Measurements from ENCODE around the gene SETD7.
A peak's percentile ranks its signal among the peaks of the same experiment; 100 is the strongest.

SETD7 gene

DNA sequence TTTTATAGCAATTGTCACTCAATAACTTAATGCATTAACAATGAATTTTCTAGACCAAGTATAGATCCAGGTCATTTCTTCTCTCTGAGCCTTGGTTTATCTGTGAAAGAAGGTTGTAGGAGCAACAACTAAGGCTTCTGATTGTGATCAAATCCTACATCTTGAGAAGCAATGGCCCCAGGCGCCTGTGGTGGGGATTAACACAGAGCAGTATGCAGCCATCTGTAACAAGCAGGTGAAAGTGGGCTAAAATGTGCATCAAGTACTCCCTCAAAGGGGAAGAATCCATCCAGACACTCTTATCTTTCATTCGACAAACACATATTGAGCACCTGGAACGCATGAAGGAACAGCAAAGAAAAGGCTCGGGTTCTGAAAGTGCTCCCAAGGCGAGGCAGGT is 19.1 kb upstream of the SETD7 start:
- no peak for TF ChIP-seq CTCF (IDR thresholded peaks at IDR 0.05; ENCODE audit: control insufficient read depth, insufficient read depth, low read depth, low read length, missing control alignments)
- DNase-seq (ENCODE audit: low read depth): no peak
- H3K4me3 ChIP-seq (ENCODE audit: control insufficient read depth, low read depth, low read length): no peak overlapping the region

GRCh38 chr4:139574641-139575040 is 18.6 kb upstream of the SETD7 start:
- no peak overlapping the region for H3K4me3 ChIP-seq (ENCODE audit: control insufficient read depth, low read depth, low read length)
- DNase-seq (ENCODE audit: low read depth): no peak
- TF ChIP-seq CTCF (IDR thresholded peaks at IDR 0.05; ENCODE audit: control insufficient read depth, insufficient read depth, low read depth, low read length, missing control alignments): no peak

DNA sequence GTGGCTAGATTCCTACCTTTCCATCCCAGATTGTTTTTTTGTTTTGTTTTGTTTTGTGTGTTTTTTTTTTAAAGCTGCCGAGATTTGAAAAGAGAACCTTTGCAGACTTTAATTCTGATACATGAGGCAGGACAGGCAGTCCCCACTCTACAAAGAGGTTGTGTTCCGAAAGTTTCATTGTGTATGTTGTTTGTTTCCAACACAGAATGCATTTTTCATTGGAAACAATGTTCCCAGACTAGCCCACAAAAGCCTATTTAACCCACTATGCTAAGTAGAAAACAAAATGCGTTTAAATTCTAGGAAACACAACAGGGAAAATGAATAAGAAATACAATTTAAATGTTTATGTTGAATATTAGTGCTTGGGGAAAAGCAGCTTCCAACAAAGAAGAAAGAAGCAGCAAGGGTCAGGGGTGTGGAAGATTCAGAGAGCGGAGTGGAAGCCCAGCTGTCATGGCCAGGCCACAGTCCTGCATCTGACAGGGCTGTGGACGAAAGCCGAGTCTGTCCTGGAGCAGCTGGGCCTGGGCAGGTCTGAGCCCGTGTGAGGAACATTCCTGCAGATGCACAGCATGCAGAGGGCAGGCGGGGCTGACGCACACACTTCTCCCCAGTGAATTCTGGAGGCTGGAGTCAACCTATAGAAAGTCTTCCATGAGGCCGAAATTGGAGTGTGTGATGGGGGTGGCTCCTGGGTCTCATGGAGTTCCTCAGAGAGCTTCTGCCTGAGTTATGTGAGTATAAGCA is 12.4 kb upstream of the SETD7 start:
- DNase-seq (ENCODE audit: low read depth): no peak
- TF ChIP-seq CTCF (IDR thresholded peaks at IDR 0.05; ENCODE audit: control insufficient read depth, insufficient read depth, low read depth, low read length, missing control alignments): no peak
- H3K4me3 ChIP-seq (ENCODE audit: control insufficient read depth, low read depth, low read length): no peak overlapping the region

DNA sequence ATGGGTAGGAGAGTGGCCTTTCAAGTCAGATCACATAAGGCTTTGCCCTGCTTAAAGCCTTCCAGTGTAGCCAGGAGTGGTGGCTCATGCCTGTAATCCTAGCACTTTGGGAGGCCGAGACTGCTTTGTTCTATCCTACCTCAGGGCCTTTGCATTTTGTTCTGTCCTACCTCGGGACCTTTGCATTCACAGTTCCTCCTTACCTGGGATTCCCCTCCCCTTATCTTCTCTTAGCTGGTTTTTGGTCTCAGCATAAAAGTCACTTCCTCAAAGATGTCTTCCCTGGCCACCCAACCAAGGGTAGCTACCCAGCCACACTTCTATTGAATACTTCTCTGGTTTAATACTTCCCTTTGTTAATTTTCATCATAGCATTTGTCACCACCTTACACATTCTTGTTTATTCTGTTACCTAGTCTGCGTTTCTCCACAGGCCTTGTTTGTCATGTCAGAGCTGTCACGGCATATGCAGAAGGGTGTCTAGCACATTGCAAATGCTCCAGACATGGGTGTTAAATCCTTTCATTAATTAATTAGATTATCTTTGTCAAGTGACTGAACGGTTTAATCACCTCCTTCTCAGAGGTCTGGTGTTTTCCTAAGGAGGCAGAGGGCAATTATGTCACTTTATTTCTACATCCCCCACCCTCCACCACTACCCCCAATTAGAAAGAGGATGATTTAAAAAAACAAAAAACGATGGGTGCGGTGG is 11.3 kb upstream of the SETD7 start:
- no peak for TF ChIP-seq CTCF (IDR thresholded peaks at IDR 0.05; ENCODE audit: control insufficient read depth, insufficient read depth, low read depth, low read length, missing control alignments)
- DNase-seq (ENCODE audit: low read depth): no peak

DNA sequence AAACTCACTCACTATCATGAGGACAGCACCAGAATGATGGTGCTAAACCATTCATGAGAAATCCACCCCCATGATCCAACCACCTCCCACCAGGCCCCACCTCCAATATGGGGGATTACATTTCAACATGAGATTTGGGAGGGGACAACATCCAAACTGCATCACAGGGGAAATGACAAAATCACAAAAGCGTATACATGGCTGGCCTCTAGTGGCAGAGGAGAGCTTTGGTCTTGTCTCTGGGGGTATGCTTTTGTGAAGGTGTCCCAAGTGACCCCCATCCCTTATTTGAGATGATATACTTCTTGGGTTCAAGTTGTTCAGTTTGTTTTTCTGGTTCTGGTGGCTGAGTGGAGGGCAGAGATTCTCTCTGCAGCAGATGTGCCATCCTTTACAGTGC is 8.5 kb upstream of the SETD7 start:
- TF ChIP-seq CTCF (IDR thresholded peaks at IDR 0.05; ENCODE audit: control insufficient read depth, insufficient read depth, low read depth, low read length, missing control alignments): peak; percentile 18
- H3K4me3 ChIP-seq (ENCODE audit: control insufficient read depth, low read depth, low read length): no peak overlapping the region
- DNase-seq (ENCODE audit: low read depth): no peak

More for the DNA sequence above, 11.3 kb upstream of the SETD7 start:
- H3K4me3 ChIP-seq (ENCODE audit: control insufficient read depth, low read depth, low read length): no peak overlapping the region

DNA sequence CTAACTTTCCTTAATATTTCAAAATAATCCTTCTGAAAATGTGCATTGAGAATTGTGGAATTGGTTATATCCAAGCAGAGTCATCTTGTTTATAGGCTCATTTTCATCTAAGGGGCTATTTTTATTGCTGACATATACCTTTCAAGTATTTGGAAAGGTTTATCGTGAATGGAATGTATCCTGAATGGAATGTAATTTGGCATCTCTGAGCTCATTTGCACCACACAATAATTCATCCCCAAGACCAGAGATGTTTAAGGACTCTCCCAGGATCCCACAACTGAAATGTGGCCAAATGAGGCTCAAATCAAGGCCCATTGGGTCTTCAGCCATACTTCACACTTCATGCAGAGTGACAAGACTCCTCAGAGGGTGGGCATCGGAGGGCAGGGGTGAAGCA is 7.5 kb upstream of the SETD7 start:
- DNase-seq (ENCODE audit: low read depth): no peak
- TF ChIP-seq CTCF (IDR thresholded peaks at IDR 0.05; ENCODE audit: control insufficient read depth, insufficient read depth, low read depth, low read length, missing control alignments): no peak
- H3K4me3 ChIP-seq (ENCODE audit: control insufficient read depth, low read depth, low read length): no peak overlapping the region

Measured in AG09309 (cell line).